ENCODE data around the gene LIPC.

DNA sequence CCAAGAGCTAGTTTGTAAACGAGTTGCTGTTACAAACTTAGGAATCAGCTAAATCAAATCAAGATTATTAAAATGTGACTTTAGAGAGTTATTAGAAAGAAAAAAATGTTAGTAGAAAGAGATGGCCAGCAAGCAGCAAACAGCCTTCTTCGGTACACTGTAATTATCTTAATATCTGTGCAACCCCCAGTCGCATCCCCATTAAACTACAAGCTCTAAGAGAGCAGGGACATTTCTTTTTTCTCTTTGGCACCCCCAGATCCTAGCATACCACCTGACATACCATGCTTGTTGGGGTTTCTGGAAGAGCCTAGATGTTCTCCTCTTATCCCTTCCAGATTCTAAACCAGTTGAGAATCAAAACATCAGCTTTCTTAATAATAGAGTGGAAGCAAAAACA is 45.1 kb upstream of the LIPC start:
- TF ChIP-seq, protein P1, sequence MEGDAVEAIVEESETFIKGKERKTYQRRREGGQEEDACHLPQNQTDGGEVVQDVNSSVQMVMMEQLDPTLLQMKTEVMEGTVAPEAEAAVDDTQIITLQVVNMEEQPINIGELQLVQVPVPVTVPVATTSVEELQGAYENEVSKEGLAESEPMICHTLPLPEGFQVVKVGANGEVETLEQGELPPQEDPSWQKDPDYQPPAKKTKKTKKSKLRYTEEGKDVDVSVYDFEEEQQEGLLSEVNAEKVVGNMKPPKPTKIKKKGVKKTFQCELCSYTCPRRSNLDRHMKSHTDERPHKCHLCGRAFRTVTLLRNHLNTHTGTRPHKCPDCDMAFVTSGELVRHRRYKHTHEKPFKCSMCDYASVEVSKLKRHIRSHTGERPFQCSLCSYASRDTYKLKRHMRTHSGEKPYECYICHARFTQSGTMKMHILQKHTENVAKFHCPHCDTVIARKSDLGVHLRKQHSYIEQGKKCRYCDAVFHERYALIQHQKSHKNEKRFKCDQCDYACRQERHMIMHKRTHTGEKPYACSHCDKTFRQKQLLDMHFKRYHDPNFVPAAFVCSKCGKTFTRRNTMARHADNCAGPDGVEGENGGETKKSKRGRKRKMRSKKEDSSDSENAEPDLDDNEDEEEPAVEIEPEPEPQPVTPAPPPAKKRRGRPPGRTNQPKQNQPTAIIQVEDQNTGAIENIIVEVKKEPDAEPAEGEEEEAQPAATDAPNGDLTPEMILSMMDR (IDR thresholded peaks at IDR 0.05): no peak
- TF ChIP-seq POLR2A (IDR thresholded peaks at IDR 0.05): no peak
